IMR-90 (cell line): ENCODE data around the gene GIMAP1. TPM values are rescaled to one million over a fixed set of nuclear protein-coding genes. Genes with fewer than 3 reads are reported as not detected.

Experiments
- ATAC-seq: fragments of 200-7000 bp; cut with Tn5 transposase; 2 replicates; pipeline ENCODE4 v1.9.1; 2020; ENCODE audit warnings: low read depth, mild to moderate bottlenecking, moderate library complexity
- BruUV-seq: library from RNA; stranded (reverse); fragments of 400-500 nt; replicated peaks from 2 replicates; lab custom pipeline; 2021; lab: Mats Ljungman, UMichigan
- CTCF ChIA-PET: fragments of 300-600 bp; formaldehyde crosslinking; extraction: SDS; loops from one replicate; lab custom pipeline; 2021; ENCODE audit warnings: antibody characterized with exemption; lab: Yijun Ruan, JAX
- POLR2A ChIA-PET: fragments of 300-600 bp; sonication (Branson Sonifier 250); formaldehyde crosslinking; loops from one replicate; lab custom pipeline; 2022; ENCODE audit warnings: antibody characterized with exemption; ENCODE audit not compliant: unreplicated experiment; lab: Charles Lee
- DNase-seq: peaks from one replicate; pipeline ENCODE4 v3.0.0; 2013
- H2AFZ ChIP-seq: replicated peaks from 2 replicates; pipeline ENCODE3; 2013; ENCODE audit warnings: low read length, mild to moderate bottlenecking; ENCODE audit not compliant: poor library complexity
- H2AK5ac ChIP-seq: 2 replicates; pipeline ENCODE4 v1.6.1; 2013; ENCODE audit warnings: low read depth, low read length, inconsistent platforms
- H2AK9ac ChIP-seq: replicated peaks from 2 replicates; pipeline ENCODE3; 2013; ENCODE audit warnings: mild to moderate bottlenecking, low read depth, low read length, moderate library complexity; ENCODE audit not compliant: poor library complexity
- H2BK120ac ChIP-seq: 2 replicates; pipeline ENCODE4 v1.6.1; 2013; ENCODE audit warnings: low read depth, low read length, inconsistent platforms
- H2BK15ac ChIP-seq: 3 replicates; pipeline ENCODE4 v1.6.1; 2013; ENCODE audit warnings: low read depth, low read length, inconsistent platforms
- H2BK20ac ChIP-seq: 2 replicates; pipeline ENCODE4 v1.6.1; 2013; ENCODE audit warnings: low read depth, mild to moderate bottlenecking, inconsistent platforms, low read length, moderate library complexity
- H2BK5ac ChIP-seq: 2 replicates; pipeline ENCODE4 v1.6.1; 2013; ENCODE audit warnings: mild to moderate bottlenecking, low read depth, low read length, inconsistent platforms; ENCODE audit not compliant: poor library complexity, severe bottlenecking
- H3K14ac ChIP-seq: replicated peaks from 2 replicates; pipeline ENCODE4 v1.6.1; 2013; ENCODE audit warnings: low read depth, low read length, inconsistent platforms
- H3K18ac ChIP-seq: 2 replicates; pipeline ENCODE4 v1.6.1; 2013; ENCODE audit warnings: low read depth, low read length, control low read depth
- H3K23ac ChIP-seq: 2 replicates; pipeline ENCODE4 v1.6.1; 2013; ENCODE audit warnings: low read depth, low read length, inconsistent platforms
- H3K27ac ChIP-seq: 2 replicates; pipeline ENCODE4 v1.5.1; 2013; ENCODE audit warnings: mild to moderate bottlenecking, control low read depth, low read length; ENCODE audit not compliant: insufficient read depth
- H3K27me3 ChIP-seq: 2 replicates; pipeline ENCODE4 v1.6.1; 2013; ENCODE audit warnings: low read length; ENCODE audit not compliant: control insufficient read depth, insufficient read depth
- H3K36me3 ChIP-seq: 2 replicates; pipeline ENCODE4 v1.6.1; 2013; ENCODE audit warnings: low read length, mixed read lengths; ENCODE audit not compliant: control insufficient read depth, insufficient read depth
- H3K4ac ChIP-seq: 2 replicates; pipeline ENCODE4 v1.6.1; 2013; ENCODE audit warnings: low read depth, low read length, inconsistent platforms
- H3K4me1 ChIP-seq: 2 replicates; pipeline ENCODE4 v1.6.1; 2013; ENCODE audit warnings: low read length, mixed read lengths; ENCODE audit not compliant: control insufficient read depth, insufficient read depth
- H3K4me2 ChIP-seq: 2 replicates; pipeline ENCODE4 v1.6.1; 2013; ENCODE audit warnings: low read depth, mild to moderate bottlenecking, control low read depth, low read length, moderate library complexity
- H3K4me3 ChIP-seq: 2 replicates; pipeline ENCODE4 v1.5.1; 2013; ENCODE audit warnings: low read depth, mild to moderate bottlenecking, control low read depth, low read length, moderate library complexity; ENCODE audit not compliant: insufficient read depth
- H3K56ac ChIP-seq: 2 replicates; pipeline ENCODE4 v1.6.1; 2013; ENCODE audit warnings: low read length, inconsistent platforms; ENCODE audit not compliant: insufficient read depth; ENCODE audit errors: extremely low read depth
- H3K79me1 ChIP-seq, 2 experiments: 2 replicates each; pipeline ENCODE4 v1.6.1; 2013; ENCODE audit warnings: low read length in 2 of 2, inconsistent platforms in 1 of 2, low read depth in 1 of 2
- H3K9ac ChIP-seq: 2 replicates; pipeline ENCODE4 v1.6.1; 2013; ENCODE audit warnings: low read depth, low read length, control low read depth
- H3K9me1 ChIP-seq: 2 replicates; pipeline ENCODE4 v1.6.1; 2013; ENCODE audit warnings: low read length, inconsistent platforms; ENCODE audit not compliant: insufficient read depth
- H3K9me3 ChIP-seq: 2 replicates; pipeline ENCODE4 v1.6.1; 2013; ENCODE audit warnings: low read length; ENCODE audit not compliant: control insufficient read depth, insufficient read depth
- H4K20me1 ChIP-seq: 2 replicates; pipeline ENCODE4 v1.6.1; 2013; ENCODE audit warnings: low read length, inconsistent platforms; ENCODE audit not compliant: insufficient read depth
- H4K5ac ChIP-seq: 2 replicates; pipeline ENCODE4 v1.6.1; 2013; ENCODE audit warnings: mild to moderate bottlenecking, low read depth, low read length, control low read depth
- H4K8ac ChIP-seq, 2 experiments: 2 replicates each; pipeline ENCODE4 v1.6.1; 2013; ENCODE audit warnings: low read depth in 2 of 2, low read length in 2 of 2, control low read depth in 1 of 2, inconsistent platforms in 1 of 2
- H4K91ac ChIP-seq: 2 replicates; pipeline ENCODE4 v1.6.1; 2013; ENCODE audit warnings: low read depth, low read length, inconsistent platforms; ENCODE audit not compliant: insufficient read depth
- BHLHE40 ChIP-seq: fragments of 150-350 bp; IDR thresholded peaks from 2 replicates; pipeline ENCODE4 v1.6.1; 2016; ENCODE audit warnings: mild to moderate bottlenecking, low read depth, low read length
- CEBPB ChIP-seq: IDR thresholded peaks from 2 replicates; pipeline ENCODE4 v1.6.1; 2012; ENCODE audit warnings: low read depth, low read length, improper control_type of control experiment
- CHD1 ChIP-seq: IDR thresholded peaks from 2 replicates; pipeline ENCODE4 v1.6.1; 2012; ENCODE audit warnings: low read depth, low read length, improper control_type of control experiment
- FOS ChIP-seq: fragments of 150-350 bp; IDR thresholded peaks from 2 replicates; pipeline ENCODE4 v1.6.1; 2016; ENCODE audit warnings: low read depth, low read length
- MAFK ChIP-seq: IDR thresholded peaks from 2 replicates; pipeline ENCODE4 v1.6.1; 2012; ENCODE audit warnings: low read depth, low read length, improper control_type of control experiment
- MAZ ChIP-seq: IDR thresholded peaks from 2 replicates; pipeline ENCODE4 v1.6.1; 2012; ENCODE audit warnings: low read depth, mild to moderate bottlenecking, low read length, improper control_type of control experiment, moderate library complexity, borderline replicate concordance
- MXI1 ChIP-seq: IDR thresholded peaks from 2 replicates; pipeline ENCODE4 v1.6.1; 2012; ENCODE audit warnings: low read depth, mild to moderate bottlenecking, low read length, moderate library complexity, borderline replicate concordance
- NFE2L2 ChIP-seq: fragments of 150-350 bp; IDR thresholded peaks from 2 replicates; pipeline ENCODE4 v1.6.1; 2016; ENCODE audit warnings: low read depth, mild to moderate bottlenecking, low read length
- POLR2A ChIP-seq: IDR thresholded peaks from 2 replicates; pipeline ENCODE4 v1.6.1; 2012; ENCODE audit warnings: mild to moderate bottlenecking, low read depth, low read length
- RAD21 ChIP-seq: IDR thresholded peaks from 2 replicates; pipeline ENCODE4 v1.6.1; 2012; ENCODE audit warnings: low read length, improper control_type of control experiment
- RCOR1 ChIP-seq: IDR thresholded peaks from 2 replicates; pipeline ENCODE4 v1.6.1; 2012; ENCODE audit warnings: mild to moderate bottlenecking, low read length, improper control_type of control experiment; ENCODE audit not compliant: insufficient replicate concordance
- RFX5 ChIP-seq: IDR thresholded peaks from 2 replicates; pipeline ENCODE4 v1.8.0; 2012; ENCODE audit warnings: low read depth, mild to moderate bottlenecking, low read length, moderate library complexity
- SMC3 ChIP-seq: fragments of 150-350 bp; IDR thresholded peaks from 2 replicates; pipeline ENCODE4 v1.6.1; 2016; ENCODE audit warnings: low read depth, mild to moderate bottlenecking, antibody characterized with exemption, low read length, moderate library complexity
- WGBS, 2 experiments: methylation state at CpG; one replicate each; pipeline versions ENCODE4 v1.1.5 to v1.1.7; 2013; ENCODE audit warnings: missing lambda C conversion rate in 2 of 2; ENCODE audit not compliant: insufficient read length in 1 of 2; ENCODE audit errors: extremely low coverage in 2 of 2; 5-methylcytosine and 5-hydroxymethylcytosine counted together
- dilution Hi-C: fragments of 300-500 bp; cut with HindIII; formaldehyde crosslinking; loops from one replicate; pipeline ENCODE4 v1.14.3; 2018; ENCODE audit warnings: low sequenced_read_pairs; ENCODE audit not compliant: unreplicated experiment
- in situ Hi-C: fragments of 300-500 bp; cut with MboI; formaldehyde crosslinking; loops from 3 replicates; pipeline ENCODE4 v1.14.3; 2019; ENCODE audit warnings: low sequenced_read_pairs, inconsistent platforms, mixed read lengths
- intact Hi-C: fragments of 100-400 bp; cut with micrococcal nuclease; formaldehyde crosslinking; loops from 2 replicates; pipeline ENCODE4 v1.10.0; 2022
- polyA plus RNA-seq, 3 experiments: library from polyadenylated mRNA; depleted of rRNA; stranded (reverse); fragments of >200 nt; gene quantifications; 2 replicates each; pipeline ENCODE4 v1.2.3, GENCODE V29; 2012; ENCODE audit warnings: low replicate concordance in 1 of 3
- total RNA-seq: library from RNA; depleted of rRNA; stranded (reverse); fragments of >200 nt; gene quantifications from 2 replicates; pipeline ENCODE4 v1.2.3, GENCODE V29; 2012
- TF ChIP-seq, protein P1 (sequence below): conservative IDR thresholded peaks from 2 replicates; pipeline ENCODE4 v1.5.1; 2012; ENCODE audit warnings: mild to moderate bottlenecking, low read depth, low read length, improper control_type of control experiment
- TF ChIP-seq, protein P2 (sequence below): fragments of 150-350 bp; IDR thresholded peaks from 2 replicates; pipeline ENCODE4 v1.6.1; 2017; ENCODE audit warnings: mild to moderate bottlenecking, antibody characterized with exemption, low read length, low read depth
- TF ChIP-seq, protein P3 (sequence below): fragments of 150-350 bp; IDR thresholded peaks from 2 replicates; pipeline ENCODE4 v1.6.1; 2016; ENCODE audit warnings: low read depth, mild to moderate bottlenecking, low read length, moderate library complexity, borderline replicate concordance

Gene GIMAP1
- total and polyA plus RNA-seq, 2 of the 4 experiments (the other 2 are of a cell fraction): not detected

DNA sequence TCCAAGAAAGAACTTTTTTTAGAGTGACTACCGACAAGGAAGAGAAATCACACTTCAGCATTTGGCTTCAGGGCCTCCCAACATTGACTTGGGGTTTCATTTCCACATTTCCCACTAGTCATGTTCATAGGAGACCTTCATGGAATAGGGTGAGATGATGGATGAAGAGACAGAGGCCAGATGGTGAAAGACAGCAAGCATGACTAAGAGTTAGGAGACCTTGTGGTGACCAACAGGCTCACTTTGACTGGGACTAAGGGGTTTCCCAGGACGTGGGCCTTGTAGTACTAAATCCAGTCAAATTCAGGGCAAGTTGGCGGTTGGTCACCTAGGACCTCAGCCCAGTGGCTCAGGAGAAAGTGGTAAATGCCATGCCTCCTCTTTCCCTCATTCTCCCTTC is 17.8 kb downstream of the GIMAP1 start:
- no peak overlapping the region for H4K91ac ChIP-seq
- no peak overlapping the region for H3K23ac ChIP-seq
- no peak overlapping the region for H3K4ac ChIP-seq
- no peaks in the 10 kb centered on the region for H3K79me1 ChIP-seq
- H3K9me3 ChIP-seq: no peaks in the 10 kb centered on the region
- no peak overlapping the region for H3K56ac ChIP-seq
- H3K4me1 ChIP-seq: no peaks in the 10 kb centered on the region
- no CpG with 5 or more reads among the region's 3 CpGs for WGBS, 2 experiments
- H3K9ac ChIP-seq: no peak overlapping the region
- H4K8ac ChIP-seq: no peak overlapping the region
- no peak overlapping the region for H3K4me3 ChIP-seq
- intact Hi-C loops (no loop called here), dilution Hi-C loops (no loop called here), in situ Hi-C loops (loop anchor here (25.0 kb wide), 1 partner anchor 422 kb away; the partner anchor contains the start of genes ACTR3C and LRRC61)
- H3K18ac ChIP-seq: no peak overlapping the region
- no peak overlapping the region for H2BK120ac ChIP-seq
- H2AFZ ChIP-seq: no peak overlapping the region
- TF ChIP-seq POLR2A (no peak), NFE2L2 (no peak), CEBPB (no peak), SMC3 (no peak), MXI1 (no peak), RCOR1 (no peak), BHLHE40 (no peak), RFX5 (no peak), MAZ (no peak), FOS (no peak), RAD21 (no peak), MAFK (no peak), CHD1 (no peak)
- TF ChIP-seq, protein P1, sequence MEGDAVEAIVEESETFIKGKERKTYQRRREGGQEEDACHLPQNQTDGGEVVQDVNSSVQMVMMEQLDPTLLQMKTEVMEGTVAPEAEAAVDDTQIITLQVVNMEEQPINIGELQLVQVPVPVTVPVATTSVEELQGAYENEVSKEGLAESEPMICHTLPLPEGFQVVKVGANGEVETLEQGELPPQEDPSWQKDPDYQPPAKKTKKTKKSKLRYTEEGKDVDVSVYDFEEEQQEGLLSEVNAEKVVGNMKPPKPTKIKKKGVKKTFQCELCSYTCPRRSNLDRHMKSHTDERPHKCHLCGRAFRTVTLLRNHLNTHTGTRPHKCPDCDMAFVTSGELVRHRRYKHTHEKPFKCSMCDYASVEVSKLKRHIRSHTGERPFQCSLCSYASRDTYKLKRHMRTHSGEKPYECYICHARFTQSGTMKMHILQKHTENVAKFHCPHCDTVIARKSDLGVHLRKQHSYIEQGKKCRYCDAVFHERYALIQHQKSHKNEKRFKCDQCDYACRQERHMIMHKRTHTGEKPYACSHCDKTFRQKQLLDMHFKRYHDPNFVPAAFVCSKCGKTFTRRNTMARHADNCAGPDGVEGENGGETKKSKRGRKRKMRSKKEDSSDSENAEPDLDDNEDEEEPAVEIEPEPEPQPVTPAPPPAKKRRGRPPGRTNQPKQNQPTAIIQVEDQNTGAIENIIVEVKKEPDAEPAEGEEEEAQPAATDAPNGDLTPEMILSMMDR: no peak
- TF ChIP-seq, protein P2, sequence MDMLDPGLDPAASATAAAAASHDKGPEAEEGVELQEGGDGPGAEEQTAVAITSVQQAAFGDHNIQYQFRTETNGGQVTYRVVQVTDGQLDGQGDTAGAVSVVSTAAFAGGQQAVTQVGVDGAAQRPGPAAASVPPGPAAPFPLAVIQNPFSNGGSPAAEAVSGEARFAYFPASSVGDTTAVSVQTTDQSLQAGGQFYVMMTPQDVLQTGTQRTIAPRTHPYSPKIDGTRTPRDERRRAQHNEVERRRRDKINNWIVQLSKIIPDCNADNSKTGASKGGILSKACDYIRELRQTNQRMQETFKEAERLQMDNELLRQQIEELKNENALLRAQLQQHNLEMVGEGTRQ: no peak
- TF ChIP-seq, protein P3, sequence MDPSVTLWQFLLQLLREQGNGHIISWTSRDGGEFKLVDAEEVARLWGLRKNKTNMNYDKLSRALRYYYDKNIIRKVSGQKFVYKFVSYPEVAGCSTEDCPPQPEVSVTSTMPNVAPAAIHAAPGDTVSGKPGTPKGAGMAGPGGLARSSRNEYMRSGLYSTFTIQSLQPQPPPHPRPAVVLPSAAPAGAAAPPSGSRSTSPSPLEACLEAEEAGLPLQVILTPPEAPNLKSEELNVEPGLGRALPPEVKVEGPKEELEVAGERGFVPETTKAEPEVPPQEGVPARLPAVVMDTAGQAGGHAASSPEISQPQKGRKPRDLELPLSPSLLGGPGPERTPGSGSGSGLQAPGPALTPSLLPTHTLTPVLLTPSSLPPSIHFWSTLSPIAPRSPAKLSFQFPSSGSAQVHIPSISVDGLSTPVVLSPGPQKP: no peak
- ATAC-seq: no peak
- H2BK5ac ChIP-seq: no peak overlapping the region
- no peak overlapping the region for H3K27ac ChIP-seq
- H3K14ac ChIP-seq: no peak overlapping the region
- H3K36me3 ChIP-seq: no peaks in the 10 kb centered on the region
- H4K5ac ChIP-seq: no peak overlapping the region
- ChIA-PET CTCF (no interaction called here), POLR2A (no interaction called here)
- no peak overlapping the region for H2BK15ac ChIP-seq
- no peak overlapping the region for H2AK5ac ChIP-seq
- no peak overlapping the region for H2BK20ac ChIP-seq
- BruUV-seq: no TSS peak
- no peaks in the 10 kb centered on the region for H4K20me1 ChIP-seq
- H3K9me1 ChIP-seq: no peaks in the 10 kb centered on the region
- no peak overlapping the region for H3K4me2 ChIP-seq
- H2AK9ac ChIP-seq: no peak overlapping the region
- no peak for DNase-seq
- H3K27me3 ChIP-seq: no peaks in the 10 kb centered on the region; the same call in 1 of the 2 replicates
